AG10803 (cell line): ENCODE measurements around the gene DOCK1.
A peak's percentile ranks its signal among the peaks of the same experiment; 100 is the strongest.
"Not testable (repeated sequence)": the region's sequence is repeated elsewhere in the genome, so short reads cannot be mapped to it uniquely, and the experiment has no call there.

Experiments used
- DNase-seq: peaks from one replicate; pipeline ENCODE4 v3.0.0; 2010; ENCODE audit warnings: low read depth
- H3K4me3 ChIP-seq: 2 replicates; pipeline ENCODE4 v1.5.1; 2011; ENCODE audit warnings: mild to moderate bottlenecking, low read length, control low read depth
- CTCF ChIP-seq: conservative IDR thresholded peaks from 2 replicates; pipeline ENCODE4 v1.5.1; 2011; ENCODE audit warnings: mild to moderate bottlenecking, low read length, control low read depth, inconsistent platforms

The DOCK1 gene

DNA sequence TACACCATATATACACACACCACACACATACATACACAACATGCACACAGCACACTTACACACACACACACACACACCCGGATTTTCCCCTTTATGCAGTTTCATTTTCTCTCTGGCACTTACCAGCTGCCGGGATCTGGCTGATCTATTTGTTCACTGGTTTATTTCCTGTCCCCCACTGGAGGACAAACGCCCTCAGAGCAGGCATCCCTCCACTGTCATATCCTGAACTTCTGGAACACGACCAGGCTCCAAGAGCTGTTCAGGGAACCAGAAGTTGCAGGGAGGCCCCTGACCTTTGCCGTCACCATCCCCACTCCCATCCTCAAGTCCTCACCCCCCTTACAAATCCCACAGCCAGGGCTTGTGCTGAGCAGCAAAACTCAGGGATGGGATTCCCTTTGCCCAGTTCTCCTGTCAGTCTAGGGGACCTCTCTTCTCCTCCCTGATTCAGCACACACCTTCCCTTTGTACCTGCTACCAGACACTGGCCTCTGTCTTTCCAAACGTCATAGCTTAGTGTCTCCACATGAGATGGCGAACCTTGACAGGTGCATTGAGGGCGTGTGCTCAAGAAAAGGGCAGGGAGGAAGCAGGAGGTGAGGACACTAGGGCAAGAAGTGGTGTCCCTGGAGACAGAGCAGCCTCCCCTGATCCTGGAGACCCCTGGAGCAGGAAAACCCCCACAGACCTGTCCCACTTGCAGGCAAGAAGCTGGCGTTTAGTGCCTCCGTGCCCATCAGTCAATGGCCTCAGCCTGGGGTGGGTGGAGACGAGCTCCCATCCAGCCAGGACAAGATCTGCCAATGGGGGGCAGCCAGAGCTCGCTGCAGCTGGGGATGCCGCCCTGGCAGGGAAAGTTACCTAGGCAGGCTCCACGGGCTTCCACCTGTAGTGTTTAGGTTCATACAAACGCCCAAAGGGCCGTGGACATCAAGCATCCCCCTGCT, 12.7 kb upstream of the DOCK1 start:
- no peak for DNase-seq
- no peak overlapping the region for H3K4me3 ChIP-seq
- no peak for TF ChIP-seq CTCF

DNA sequence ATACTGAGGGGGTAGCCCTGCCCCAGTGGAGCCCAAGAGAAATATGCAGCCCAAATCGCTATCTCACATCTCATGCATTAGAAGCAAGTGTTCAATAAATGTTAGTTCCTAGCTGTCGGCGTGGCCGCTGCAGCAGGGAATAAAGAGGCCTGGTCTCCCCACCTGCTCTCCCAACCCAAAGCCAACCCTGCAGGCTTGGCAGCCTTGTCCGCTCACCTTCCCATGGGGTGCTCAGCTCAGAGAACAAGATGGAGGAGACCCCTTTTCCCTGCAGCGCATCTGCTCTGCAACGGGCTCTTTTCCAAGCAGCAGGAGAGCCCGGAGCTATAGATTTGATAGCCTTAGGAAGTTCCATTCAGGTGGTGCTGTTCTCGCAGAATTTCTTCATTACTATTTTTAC, 12.0 kb upstream of the DOCK1 start:
- DNase-seq: no peak
- no peak overlapping the region for H3K4me3 ChIP-seq
- TF ChIP-seq CTCF: no peak

GRCh38 chr10:126893841-126894240, 11.4 kb upstream of the DOCK1 start:
- no peak for DNase-seq
- no peak overlapping the region for H3K4me3 ChIP-seq
- TF ChIP-seq CTCF: no peak

- TF ChIP-seq CTCF: no peak
- H3K4me3 ChIP-seq: no peak overlapping the region
- no peak for DNase-seq
Measured at GRCh38 chr10:126895214-126895781, 9.9 kb upstream of the DOCK1 start.

DNA sequence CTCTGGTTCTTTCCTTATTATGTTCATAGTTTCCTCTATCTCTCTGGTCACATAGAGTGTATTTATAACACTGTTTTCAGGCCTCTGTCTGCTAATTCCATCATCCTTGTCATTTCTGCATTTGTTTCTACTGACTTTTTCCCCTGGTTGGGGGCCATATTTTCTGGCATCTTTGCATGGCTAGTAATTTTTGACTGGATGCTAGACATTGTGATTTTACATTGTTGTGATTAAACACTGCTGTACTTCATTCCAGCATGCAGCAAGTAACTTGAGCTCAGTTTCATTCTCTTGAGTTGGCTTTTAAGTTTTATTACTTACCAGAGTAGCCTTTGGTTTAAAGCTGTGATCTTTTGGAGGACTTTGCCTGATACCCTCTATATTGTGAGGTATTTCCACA, 6.8 kb upstream of the DOCK1 start:
- DNase-seq: no peak
- H3K4me3 ChIP-seq: no peak overlapping the region
- TF ChIP-seq CTCF: no peak

DNA sequence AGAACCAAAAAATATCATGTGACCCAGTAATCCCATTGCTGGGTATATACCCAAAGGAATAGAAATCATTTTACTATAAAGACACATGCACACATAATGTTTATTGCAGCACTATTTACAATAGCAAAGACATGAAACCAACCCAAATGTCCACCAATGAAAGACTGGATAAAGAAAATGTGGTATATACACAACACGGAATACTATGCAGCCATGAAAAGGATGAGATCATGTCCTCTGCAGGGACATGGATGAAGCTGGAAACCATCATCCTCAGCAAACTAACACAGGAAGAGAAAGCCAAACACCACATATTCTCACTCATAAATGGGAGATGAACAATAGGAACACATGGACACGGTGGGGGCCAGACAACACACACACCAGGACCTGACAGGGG, 5.7 kb upstream of the DOCK1 start:
- H3K4me3 ChIP-seq, DNase-seq: not testable (repeated sequence)

DNA sequence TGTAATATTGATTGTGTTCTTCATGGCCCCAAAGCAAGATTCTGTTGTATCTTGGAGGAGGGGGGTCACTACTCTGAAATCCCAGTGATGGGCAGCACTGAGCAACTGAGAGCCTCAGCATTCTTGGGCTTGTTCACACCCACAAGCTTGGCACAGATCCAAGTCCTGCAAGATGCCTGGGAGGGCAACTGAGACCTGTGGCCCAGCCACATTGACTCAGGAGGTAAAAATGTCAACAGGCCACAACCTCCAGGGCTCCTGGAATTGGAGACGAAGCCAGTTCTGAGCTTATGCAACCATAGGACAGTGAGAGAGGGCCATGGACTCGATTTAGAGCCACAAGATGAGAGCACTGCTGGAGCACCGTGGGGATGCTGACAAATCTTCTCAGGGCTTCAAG, 3.1 kb upstream of the DOCK1 start:
- peak; percentile 91 for DNase-seq
- peak; percentile 56 for TF ChIP-seq CTCF

More for the DNA sequence above, 3.1 kb upstream of the DOCK1 start:
- H3K4me3 ChIP-seq: no peak overlapping the region
